ENCODE results near the gene RGS3. TPM values are rescaled to one million over a fixed set of nuclear protein-coding genes. Genes with fewer than 3 reads are reported as not detected.

RGS3 gene
- total and polyA plus RNA-seq, 2 donors (not counting 3 experiments of a cell fraction or from before 2014, with no cell fraction given) = 356 to 416 TPM

DNA sequence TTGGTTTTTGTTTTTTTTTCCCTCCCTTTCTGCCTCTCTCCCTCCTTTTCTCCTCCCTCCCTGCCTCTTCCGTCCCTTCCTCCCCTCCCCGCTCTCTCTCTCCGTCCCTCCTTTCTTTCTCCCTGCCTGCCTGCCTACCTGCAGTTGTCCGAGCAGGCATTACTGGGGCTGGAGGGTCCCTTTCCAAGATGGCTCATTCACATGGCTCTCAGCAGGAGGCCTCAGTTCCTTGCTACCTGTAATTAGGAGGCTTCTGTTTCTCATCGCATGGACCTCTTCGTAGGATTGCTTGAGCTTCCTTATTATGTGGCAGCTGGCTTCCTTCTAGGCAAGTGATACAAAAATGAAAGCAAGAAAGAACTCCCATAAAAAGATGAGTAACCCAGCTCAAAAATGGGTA is 8.0 kb downstream of the RGS3 start:
- H3K9me3 ChIP-seq (replicated peaks; ENCODE audit: control insufficient read depth, insufficient read depth, low read length) = no peaks in the 10 kb centered on the region
- no peaks in the 10 kb centered on the region for H4K20me1 ChIP-seq (replicated peaks; ENCODE audit: control insufficient read depth, extremely low read depth, insufficient read depth, low read length)
- dilution Hi-C loops (cut with MboI; ENCODE audit: extremely low pct_ligation_motif_present, low sequenced_read_pairs) = no loop called here
- H2AFZ ChIP-seq (ENCODE audit: low read depth, low read length) = no peak overlapping the region
- no peaks in the 10 kb centered on the region for H3K27me3 ChIP-seq (ENCODE audit: control insufficient read depth in 2 of 2, insufficient read depth in 2 of 2, low read length in 2 of 2)
- no peaks in the 10 kb centered on the region for H3K79me2 ChIP-seq (ENCODE audit: control insufficient read depth, insufficient read depth, low read length)
- DNase-seq (ENCODE audit: low read depth, low spot score) (no peak), FAIRE-seq (no peak)
- no peaks in the 10 kb centered on the region for H3K4me1 ChIP-seq (ENCODE audit: control insufficient read depth, extremely low read depth, insufficient read depth, low read length)
- no peak overlapping the region for H3K4me3 ChIP-seq (replicated peaks in 1 of 3; ENCODE audit: insufficient read depth in 1 of 3, low read depth in 1 of 3, low read length in 3 of 3)
- H3K36me3 ChIP-seq (ENCODE audit: control insufficient read depth in 2 of 2, extremely low read depth in 1 of 2, insufficient read depth in 2 of 2, low read length in 2 of 2) = no peaks in the 10 kb centered on the region
- no peaks in the 10 kb centered on the region for H3K9me1 ChIP-seq (replicated peaks; ENCODE audit: control insufficient read depth, extremely low read depth, insufficient read depth, low read length)
- ChIA-PET POLR2A (interaction anchor here (0.7 to 0.9 kb wide), 2 partner anchors 12 to 17 kb away, joined by 3 read pairs; no protein-coding TSS in a partner anchor), CTCF (interaction anchor here (0.8 to 0.9 kb wide), 2 partner anchors 17 to 24 kb away, joined by 3 to 4 read pairs; no protein-coding TSS in a partner anchor)
- H3K9ac ChIP-seq (replicated peaks; ENCODE audit: extremely low read depth, insufficient read depth, low read length) = no peak overlapping the region
- no peak overlapping the region for H3K27ac ChIP-seq (ENCODE audit: insufficient read depth, low read depth, low read length)
- TF ChIP-seq POLR2AphosphoS5 (IDR thresholded peaks at IDR 0.05; ENCODE audit: insufficient read depth, low read depth, low read length) = no peak
- no peak for TF ChIP-seq EZH2 (IDR thresholded peaks at IDR 0.05; ENCODE audit: borderline replicate concordance, low read depth, low read length, severe bottlenecking)
- no peak for TF ChIP-seq JUN (IDR thresholded peaks at IDR 0.05; ENCODE audit: borderline replicate concordance, insufficient read depth, insufficient read length, low read depth)
- no peak for TF ChIP-seq FOS (IDR thresholded peaks at IDR 0.05; ENCODE audit: borderline replicate concordance, insufficient read depth, low read length)
- TF ChIP-seq GATA2 (IDR thresholded peaks at IDR 0.05; ENCODE audit: insufficient read depth, insufficient read length, low read depth, low read length) = no peak
- TF ChIP-seq, protein P1, sequence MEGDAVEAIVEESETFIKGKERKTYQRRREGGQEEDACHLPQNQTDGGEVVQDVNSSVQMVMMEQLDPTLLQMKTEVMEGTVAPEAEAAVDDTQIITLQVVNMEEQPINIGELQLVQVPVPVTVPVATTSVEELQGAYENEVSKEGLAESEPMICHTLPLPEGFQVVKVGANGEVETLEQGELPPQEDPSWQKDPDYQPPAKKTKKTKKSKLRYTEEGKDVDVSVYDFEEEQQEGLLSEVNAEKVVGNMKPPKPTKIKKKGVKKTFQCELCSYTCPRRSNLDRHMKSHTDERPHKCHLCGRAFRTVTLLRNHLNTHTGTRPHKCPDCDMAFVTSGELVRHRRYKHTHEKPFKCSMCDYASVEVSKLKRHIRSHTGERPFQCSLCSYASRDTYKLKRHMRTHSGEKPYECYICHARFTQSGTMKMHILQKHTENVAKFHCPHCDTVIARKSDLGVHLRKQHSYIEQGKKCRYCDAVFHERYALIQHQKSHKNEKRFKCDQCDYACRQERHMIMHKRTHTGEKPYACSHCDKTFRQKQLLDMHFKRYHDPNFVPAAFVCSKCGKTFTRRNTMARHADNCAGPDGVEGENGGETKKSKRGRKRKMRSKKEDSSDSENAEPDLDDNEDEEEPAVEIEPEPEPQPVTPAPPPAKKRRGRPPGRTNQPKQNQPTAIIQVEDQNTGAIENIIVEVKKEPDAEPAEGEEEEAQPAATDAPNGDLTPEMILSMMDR (IDR thresholded peaks at IDR 0.05; ENCODE audit: extremely low read depth in 1 of 2, insufficient read depth in 1 of 2, low read depth in 1 of 2, low read length in 2 of 2) = no peak
- no peak for TF ChIP-seq MYC (IDR thresholded peaks at IDR 0.05; ENCODE audit: low read depth, low read length)
- TF ChIP-seq, protein P2, sequence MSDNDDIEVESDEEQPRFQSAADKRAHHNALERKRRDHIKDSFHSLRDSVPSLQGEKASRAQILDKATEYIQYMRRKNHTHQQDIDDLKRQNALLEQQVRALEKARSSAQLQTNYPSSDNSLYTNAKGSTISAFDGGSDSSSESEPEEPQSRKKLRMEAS (IDR thresholded peaks at IDR 0.05; ENCODE audit: insufficient read depth, insufficient read length) = no peak
- TF ChIP-seq POLR2A (IDR thresholded peaks at IDR 0.05; ENCODE audit: low read depth, low read length) = no peak
- intact Hi-C loops (cut with micrococcal nuclease) = no loop called here
- H3K4me2 ChIP-seq (ENCODE audit: insufficient read depth, low read length) = no peak overlapping the region
- no TSS peak for BruUV-seq (replicated peaks)
